Activated naive CD8-positive, alpha-beta T cell treated with anti-CD3 and anti-CD28 coated beads, Interleukin-2, amount 10 ng/mL, durations not matched to agents 7 days and 5 days (primary cell): ENCODE data around the gene MCEE. TPM values are rescaled to one million over a fixed set of nuclear protein-coding genes. Genes with fewer than 3 reads are reported as not detected.
"Not testable (repeated sequence)": the region's sequence is repeated elsewhere in the genome, so short reads cannot be mapped to it uniquely, and the experiment has no call there.

Experiments used
- ATAC-seq: fragments of 150-1000 bp; cut with Tn5 transposase; one replicate; pipeline ENCODE4 v1.10.0; 2021; ENCODE audit warnings: low read depth, moderate library complexity
- POLR2A ChIA-PET: fragments of 350-600 bp; sonication (Branson Sonifier 250); formaldehyde crosslinking; loops from one replicate; lab custom pipeline; 2021; ENCODE audit warnings: antibody characterized with exemption; lab: Charles Lee
- DNase-seq: peaks from one replicate; pipeline ENCODE4 v3.0.0; 2021
- H3K27ac Mint-ChIP-seq: one replicate; pipeline ENCODE4 v1.8.0; 2022; ENCODE audit warnings: mild to moderate bottlenecking, mixed read lengths
- H3K27me3 Mint-ChIP-seq: one replicate; pipeline ENCODE4 v1.8.0; 2022; ENCODE audit warnings: mild to moderate bottlenecking, moderate library complexity, mixed read lengths
- H3K36me3 Mint-ChIP-seq: one replicate; pipeline ENCODE4 v1.8.0; 2021; ENCODE audit warnings: mild to moderate bottlenecking, mixed read lengths
- H3K4me1 Mint-ChIP-seq: one replicate; pipeline ENCODE4 v1.8.0; 2021; ENCODE audit warnings: mixed read lengths
- H3K4me3 Mint-ChIP-seq: one replicate; pipeline ENCODE4 v1.8.0; 2022; ENCODE audit warnings: mild to moderate bottlenecking, moderate library complexity, mixed read lengths
- H3K9me3 Mint-ChIP-seq: one replicate; pipeline ENCODE4 v1.8.0; 2021; ENCODE audit warnings: mixed read lengths
- total RNA-seq, 2 experiments: library from RNA; stranded (reverse); gene quantifications; one replicate each; pipeline ENCODE4 v1.2.3, GENCODE V29; 2021

The MCEE gene
- total RNA-seq, 2 experiments from 2014 or later: 16.6 to 17.6 TPM

- ATAC-seq (no peak), DNase-seq (no peak)
- POLR2A ChIA-PET: no interaction called here
- peaks cover 19% of the 10 kb centered on the region for H3K36me3 Mint-ChIP-seq
- peaks cover 1% of the 10 kb centered on the region for H3K4me1 Mint-ChIP-seq
- H3K4me3 Mint-ChIP-seq: no peak overlapping the region
- no peaks in the 10 kb centered on the region for H3K9me3 Mint-ChIP-seq
- H3K27me3 Mint-ChIP-seq: no peaks in the 10 kb centered on the region
- peak overlapping the region; percentile 31 for H3K27ac Mint-ChIP-seq
Observed at GRCh38 chr2:71148506-71149063, 18.6 kb upstream of the MCEE start.

- POLR2A ChIA-PET: interaction anchor here (1.1 kb wide), 1 partner anchor 76 kb away, joined by 3 read pairs; no protein-coding TSS in a partner anchor
- DNase-seq (no peak), ATAC-seq (no peak)
- Mint-ChIP-seq H3K36me3 (peaks cover 24% of the 10 kb centered on the region), H3K4me1 (peaks cover 1% of the 10 kb centered on the region), H3K27ac (no peak overlapping the region), H3K9me3 (no peaks in the 10 kb centered on the region), H3K27me3 (no peaks in the 10 kb centered on the region), H3K4me3 (no peak overlapping the region)
Observed at GRCh38 chr2:71143782-71144181, 13.8 kb upstream of the MCEE start.

DNA sequence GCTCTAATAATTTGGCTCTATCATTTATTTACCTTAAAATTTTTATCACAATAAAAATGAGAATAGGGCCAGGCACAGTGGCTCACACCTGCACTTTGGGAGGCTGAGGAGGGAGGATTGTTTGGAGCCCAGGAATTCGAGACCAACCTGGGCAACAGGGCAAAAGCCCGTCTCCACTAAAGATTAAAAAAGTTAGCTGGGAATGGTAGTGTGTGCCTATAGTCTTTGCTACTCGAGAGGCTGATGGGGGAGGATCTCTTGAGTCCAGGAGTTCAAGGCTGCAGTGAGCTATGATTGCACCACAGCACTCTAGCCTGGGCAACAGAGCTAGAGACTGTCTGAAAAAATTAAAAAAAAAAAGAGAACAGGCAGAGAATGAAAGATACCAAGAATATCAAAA lies 6.1 kb upstream of the MCEE start:
- Mint-ChIP-seq H3K36me3 (peaks cover 21% of the 10 kb centered on the region), H3K27me3 (no peaks in the 10 kb centered on the region), H3K27ac (no peak overlapping the region), H3K4me3 (no peak overlapping the region), H3K4me1 (no peaks in the 10 kb centered on the region), H3K9me3 (no peaks in the 10 kb centered on the region)
- ATAC-seq: no peak
- POLR2A ChIA-PET: no interaction called here
- no peak for DNase-seq

DNA sequence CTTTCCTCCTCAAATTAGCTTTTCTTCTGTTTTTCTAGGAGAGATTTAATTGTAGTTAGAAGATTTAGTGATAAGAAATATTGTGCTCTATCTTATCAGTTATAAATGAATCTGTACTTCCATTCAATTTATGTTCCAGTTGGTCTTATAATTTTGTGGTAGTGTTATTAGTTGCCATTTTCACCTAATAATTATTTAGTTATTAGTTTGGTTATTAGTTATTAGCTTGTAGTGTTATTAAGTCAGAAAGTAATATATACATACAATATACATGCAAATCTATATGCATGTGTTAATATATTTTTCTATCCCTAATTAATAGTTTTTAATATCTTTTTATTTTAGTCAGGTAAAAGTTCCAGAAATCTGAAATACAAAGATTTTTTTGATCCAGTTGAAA lies 3.6 kb upstream of the MCEE start:
- no peak for ATAC-seq
- POLR2A ChIA-PET: interaction anchor here (2.1 kb wide), 1 partner anchor 65 kb away, joined by 5 read pairs; the partner anchor contains the start of gene NAGK
- Mint-ChIP-seq H3K27ac (no peak overlapping the region), H3K27me3 (no peaks in the 10 kb centered on the region), H3K4me3 (no peak overlapping the region), H3K9me3 (no peaks in the 10 kb centered on the region), H3K4me1 (peaks cover 2% of the 10 kb centered on the region), H3K36me3 (peaks cover 14% of the 10 kb centered on the region)
- DNase-seq: no peak

GRCh38 chr2:71131387-71132166 lies 1.5 kb upstream of the MCEE start:
- not testable (repeated sequence) for H3K27ac Mint-ChIP-seq, H3K36me3 Mint-ChIP-seq, H3K4me1 Mint-ChIP-seq, ATAC-seq, H3K4me3 Mint-ChIP-seq, H3K27me3 Mint-ChIP-seq, H3K9me3 Mint-ChIP-seq, DNase-seq
- POLR2A ChIA-PET: interaction anchor here (1.1 to 3.0 kb wide), 3 partner anchors 31 to 201 kb away, joined by 5 to 43 read pairs (median 10); partner anchors contain the start of genes NAGK and ZNF638

DNA sequence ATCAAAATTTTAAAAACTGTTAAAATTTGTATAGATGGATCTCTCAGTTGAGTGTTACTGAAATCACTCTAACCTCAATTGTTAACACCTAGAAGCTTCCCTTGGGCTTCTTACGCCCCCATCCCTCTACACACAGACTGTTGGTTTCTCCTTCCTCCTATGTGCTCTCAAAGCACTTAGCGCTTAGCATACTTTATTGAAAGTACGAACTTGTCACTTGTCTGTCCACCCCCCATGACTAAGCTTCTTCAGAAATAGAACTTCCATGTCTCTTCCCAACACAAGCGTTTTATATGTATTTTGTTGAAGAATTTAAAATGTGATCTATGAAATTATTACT lies 846 bp upstream of the MCEE start:
- POLR2A ChIA-PET: interaction anchor here (0.6 to 3.0 kb wide), 6 partner anchors 30 to 201 kb away, joined by 3 to 43 read pairs (median 8); partner anchors contain the start of genes NAGK and ZNF638
- Mint-ChIP-seq H3K27ac (no peak overlapping the region), H3K9me3 (no peaks in the 10 kb centered on the region), H3K36me3 (peaks cover 7% of the 10 kb centered on the region), H3K27me3 (no peaks in the 10 kb centered on the region), H3K4me1 (peaks cover 8% of the 10 kb centered on the region), H3K4me3 (no peak overlapping the region)
- ATAC-seq (peak; percentile 20), DNase-seq (no peak)

DNA sequence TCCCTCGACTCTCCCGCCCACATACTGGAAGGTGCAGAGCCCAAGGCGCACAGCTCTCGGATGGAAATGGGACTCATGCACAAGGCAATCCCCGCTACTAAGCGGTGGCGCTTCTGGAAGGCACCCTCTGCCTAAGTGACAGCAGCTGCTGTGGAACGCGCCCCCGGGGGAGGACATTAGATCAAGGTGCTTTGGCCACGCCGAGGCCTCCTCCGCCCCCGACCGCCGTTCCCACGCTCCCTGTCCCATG lies 202 bp downstream of the MCEE start:
- no peaks in the 10 kb centered on the region for H3K9me3 Mint-ChIP-seq
- POLR2A ChIA-PET: interaction anchor here (0.7 to 3.0 kb wide), 3 partner anchors 9 to 61 kb away, joined by 3 to 43 read pairs (median 10); partner anchors contain the start of gene NAGK
- H3K27ac Mint-ChIP-seq: no peak overlapping the region
- peaks cover 8% of the 10 kb centered on the region for H3K4me1 Mint-ChIP-seq
- H3K27me3 Mint-ChIP-seq: no peaks in the 10 kb centered on the region
- ATAC-seq (peak; percentile 40), DNase-seq (no peak)
- H3K36me3 Mint-ChIP-seq: peaks cover 4% of the 10 kb centered on the region
- H3K4me3 Mint-ChIP-seq: no peak overlapping the region

DNA sequence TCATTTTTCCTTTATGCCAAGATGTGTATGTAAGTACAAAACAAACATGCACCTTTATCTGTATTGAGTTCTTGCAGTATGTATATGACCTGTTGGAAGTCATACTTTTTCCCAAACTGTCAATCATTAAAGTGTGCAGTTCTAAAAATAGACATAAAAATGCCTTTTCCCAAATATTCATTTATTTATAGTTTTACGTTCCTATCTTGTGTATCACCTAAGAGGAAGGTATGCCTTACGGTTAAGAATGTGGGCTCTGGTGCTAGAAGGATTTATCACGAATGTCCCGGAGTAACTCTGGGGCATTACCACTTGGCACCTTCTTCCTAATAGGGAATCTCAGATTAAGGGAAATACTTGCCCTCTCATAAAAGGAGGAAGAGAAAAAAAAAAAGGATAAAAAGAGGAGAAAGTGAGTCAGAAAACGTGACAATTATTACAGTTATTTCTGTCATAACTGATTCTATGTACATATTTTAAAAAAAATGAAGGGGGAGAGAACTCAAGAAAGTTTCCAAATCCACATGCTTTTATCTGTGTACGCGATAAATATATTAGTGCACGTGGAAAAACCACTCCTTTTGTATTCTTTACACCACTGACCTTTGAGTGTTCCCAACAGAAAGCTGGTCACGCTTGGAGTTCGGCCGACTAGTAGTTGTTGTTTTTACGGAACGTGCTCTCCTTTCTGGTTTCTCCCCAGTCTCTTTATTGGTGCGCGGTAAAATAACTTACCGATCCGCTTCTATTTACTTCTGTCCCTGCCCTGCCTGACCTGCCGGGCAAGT lies 721 bp downstream of the MCEE start:
- no peak overlapping the region for H3K27ac Mint-ChIP-seq
- H3K27me3 Mint-ChIP-seq: no peaks in the 10 kb centered on the region
- ATAC-seq (no peak), DNase-seq (no peak)
- H3K36me3 Mint-ChIP-seq: peaks cover 2% of the 10 kb centered on the region
- POLR2A ChIA-PET: interaction anchor here (0.7 to 3.0 kb wide), 3 partner anchors 8 to 61 kb away, joined by 3 to 43 read pairs (median 10); partner anchors contain the start of gene NAGK
- H3K4me3 Mint-ChIP-seq: no peak overlapping the region
- H3K4me1 Mint-ChIP-seq: peaks cover 8% of the 10 kb centered on the region
- no peaks in the 10 kb centered on the region for H3K9me3 Mint-ChIP-seq

DNA sequence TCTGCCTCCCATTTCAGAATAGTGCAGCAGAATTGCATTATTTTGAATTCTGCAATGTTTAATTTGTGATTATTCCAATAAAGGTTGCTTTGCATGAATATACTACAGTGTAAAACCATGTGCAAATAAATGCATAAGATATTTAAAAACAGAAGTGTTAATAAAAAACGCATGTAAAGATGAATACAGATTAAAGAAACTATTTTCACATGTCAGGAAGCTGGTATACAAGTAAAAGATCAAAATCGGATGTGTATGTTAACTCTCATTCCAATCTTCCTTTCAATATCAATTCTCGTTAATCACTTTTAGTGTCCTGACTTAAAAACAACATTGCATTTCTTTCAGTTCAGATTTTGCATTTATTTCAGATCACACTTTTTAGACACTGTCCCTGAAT lies 3.1 kb downstream of the MCEE start:
- no peak overlapping the region for H3K4me3 Mint-ChIP-seq
- DNase-seq (no peak), ATAC-seq (no peak)
- H3K36me3 Mint-ChIP-seq: peaks cover 14% of the 10 kb centered on the region
- peaks cover 8% of the 10 kb centered on the region for H3K4me1 Mint-ChIP-seq
- POLR2A ChIA-PET: no interaction called here
- H3K27ac Mint-ChIP-seq: no peak overlapping the region
- no peaks in the 10 kb centered on the region for H3K27me3 Mint-ChIP-seq
- no peaks in the 10 kb centered on the region for H3K9me3 Mint-ChIP-seq

- H3K27ac Mint-ChIP-seq: no peak overlapping the region
- no peak for ATAC-seq
- peaks cover 8% of the 10 kb centered on the region for H3K4me1 Mint-ChIP-seq
- POLR2A ChIA-PET: no interaction called here
- H3K27me3 Mint-ChIP-seq: no peaks in the 10 kb centered on the region
- H3K4me3 Mint-ChIP-seq: no peak overlapping the region
- no peaks in the 10 kb centered on the region for H3K9me3 Mint-ChIP-seq
- H3K36me3 Mint-ChIP-seq: peaks cover 15% of the 10 kb centered on the region
- DNase-seq: no peak
Observed at GRCh38 chr2:71125506-71126294, 4.3 kb downstream of the MCEE start.

GRCh38 chr2:71122387-71123298 lies 7.4 kb downstream of the MCEE start:
- POLR2A ChIA-PET: interaction anchor here (0.7 kb wide), 1 partner anchor 54 kb away, joined by 3 read pairs; the partner anchor contains the start of gene NAGK
- Mint-ChIP-seq H3K4me3 (no peak overlapping the region), H3K27me3 (no peaks in the 10 kb centered on the region), H3K4me1 (peaks cover 2% of the 10 kb centered on the region), H3K36me3 (peaks cover 13% of the 10 kb centered on the region), H3K9me3 (no peaks in the 10 kb centered on the region), H3K27ac (no peak overlapping the region)
- ATAC-seq: no peak
- no peak for DNase-seq

- Mint-ChIP-seq H3K4me1 (no peaks in the 10 kb centered on the region), H3K4me3 (no peak overlapping the region), H3K36me3 (peaks cover 13% of the 10 kb centered on the region), H3K27me3 (no peaks in the 10 kb centered on the region), H3K9me3 (no peaks in the 10 kb centered on the region), H3K27ac (no peak overlapping the region)
- POLR2A ChIA-PET: interaction anchor here (0.7 to 1.2 kb wide), 3 partner anchors 8 to 53 kb away, joined by 3 to 13 read pairs (median 3); partner anchors contain the start of gene NAGK
- no peak for DNase-seq
- ATAC-seq: no peak
Observed at GRCh38 chr2:71121479-71121878, 8.6 kb downstream of the MCEE start.
